Measurements from ENCODE around the gene DHRS7C.
"Not testable (repeated sequence)": the region's sequence is repeated elsewhere in the genome, so short reads cannot be mapped to it uniquely, and the experiment has no call there.

DHRS7C gene

DNA sequence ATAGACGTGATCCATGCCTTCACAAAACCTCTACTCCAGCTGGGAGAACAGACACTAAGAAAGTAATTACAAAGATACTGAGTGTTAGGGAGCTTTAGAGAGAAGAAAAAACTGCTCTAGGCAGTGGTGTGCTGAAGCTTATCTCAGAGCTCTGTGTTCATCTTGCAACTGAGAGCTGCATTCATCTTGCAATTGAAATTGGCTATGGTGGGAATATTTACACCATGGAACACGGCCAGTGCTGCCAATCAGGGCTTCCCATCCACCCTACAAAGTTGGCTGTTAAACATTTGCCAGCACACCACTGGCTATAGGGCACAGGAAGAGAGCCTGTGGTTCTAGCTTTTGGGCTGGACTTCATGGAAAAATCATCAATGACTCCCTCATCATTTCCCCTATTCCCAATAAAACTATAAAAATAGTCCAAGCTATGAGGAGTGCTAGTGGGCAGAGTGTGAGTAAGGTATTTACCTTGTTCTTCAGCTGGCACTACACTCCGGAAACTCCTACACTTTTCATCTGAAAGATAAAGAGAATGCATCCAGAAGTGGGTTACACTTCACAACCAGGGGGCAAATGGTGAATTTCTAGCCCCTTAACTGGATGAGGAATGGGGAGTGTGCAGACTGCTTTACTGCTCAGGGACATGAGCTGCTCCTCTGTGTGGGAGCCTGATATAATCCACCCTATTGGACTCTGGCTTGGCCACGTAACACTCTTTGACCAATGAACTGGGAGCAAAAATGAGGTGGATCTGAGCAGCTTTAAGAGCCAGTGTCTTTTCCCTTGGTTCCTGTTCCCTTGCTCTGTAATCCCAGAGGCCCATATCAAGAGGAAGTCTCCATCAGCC lies 18.9 kb upstream of the DHRS7C start:
- DNase-seq: no peak

DNA sequence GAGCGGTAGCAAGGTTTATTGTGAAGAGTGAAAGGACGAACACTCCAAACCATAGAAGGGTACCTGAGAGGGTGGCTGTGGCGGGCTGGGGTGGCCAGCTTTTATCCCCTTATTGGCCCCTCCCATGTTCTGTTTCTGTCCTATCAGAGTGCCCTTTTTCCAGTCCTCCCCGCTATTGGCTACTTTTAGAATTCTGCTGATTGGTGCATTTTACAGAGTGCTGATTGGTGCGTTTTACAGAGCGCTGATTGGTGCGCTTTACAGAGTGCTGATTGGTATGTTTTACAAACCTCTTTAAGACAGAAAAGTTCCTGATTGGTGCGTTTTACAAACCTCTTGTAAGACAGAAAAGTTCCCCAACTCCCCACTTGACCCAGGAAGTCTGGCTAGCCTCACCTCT lies 18.0 kb upstream of the DHRS7C start:
- no peak for DNase-seq

DNA sequence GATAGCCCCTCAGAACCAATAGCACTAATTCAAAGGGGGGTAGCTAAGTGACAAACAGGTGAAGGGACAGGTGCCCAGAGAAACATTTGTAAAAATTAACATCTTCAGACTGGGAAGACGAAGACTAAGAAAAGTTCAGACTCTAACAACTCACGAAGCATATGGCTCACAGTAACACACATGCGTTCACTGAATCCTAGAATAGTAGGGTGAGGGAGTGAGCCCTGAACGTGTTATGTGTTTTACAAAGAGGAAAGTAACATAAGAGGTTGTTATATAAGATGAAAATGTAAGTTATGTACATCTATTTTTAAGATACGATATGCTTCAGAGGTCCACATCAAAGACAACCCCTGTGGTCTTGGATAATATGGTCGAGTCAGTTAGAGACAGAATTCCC lies 15.3 kb upstream of the DHRS7C start:
- DNase-seq: no peak

DNA sequence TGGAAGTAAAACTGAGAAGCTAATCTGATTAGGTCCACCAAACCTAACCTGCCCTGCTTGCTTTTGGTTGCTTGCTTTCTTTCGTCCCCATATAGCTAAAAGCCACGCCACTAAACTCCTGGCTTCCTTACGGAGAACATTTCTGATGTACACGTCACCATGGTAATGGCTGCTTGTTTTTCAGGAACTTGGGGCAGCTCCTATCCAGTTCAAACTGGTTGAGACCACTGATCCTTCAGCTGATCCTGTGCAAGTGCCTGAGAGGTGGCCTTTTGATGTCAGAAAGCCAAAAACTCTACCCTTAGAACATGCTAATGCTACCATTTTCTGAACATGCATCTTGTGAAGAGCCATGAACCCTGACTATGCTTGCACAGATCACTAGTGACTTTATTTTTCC lies 14.4 kb upstream of the DHRS7C start:
- DNase-seq: no peak

DNA sequence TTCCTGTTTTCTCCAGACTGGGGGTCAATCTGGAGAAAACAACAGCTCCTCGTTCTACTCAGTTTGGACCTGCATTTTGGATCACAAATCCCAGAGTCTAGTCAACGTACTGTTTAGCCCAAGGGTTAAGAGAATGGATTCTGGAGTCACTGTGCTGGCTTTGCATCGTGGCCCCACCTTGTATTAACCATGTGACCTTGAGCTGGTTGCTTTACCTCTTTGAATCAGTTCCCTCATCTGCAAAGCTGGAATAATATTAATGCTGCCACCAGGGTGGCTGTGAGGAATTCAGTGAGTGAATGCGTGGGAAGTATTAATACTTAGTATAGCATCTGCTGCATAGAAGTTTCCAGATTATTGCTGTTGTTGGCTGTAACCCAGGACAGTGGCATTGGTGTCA lies 11.3 kb upstream of the DHRS7C start:
- DNase-seq: no peak

DNA sequence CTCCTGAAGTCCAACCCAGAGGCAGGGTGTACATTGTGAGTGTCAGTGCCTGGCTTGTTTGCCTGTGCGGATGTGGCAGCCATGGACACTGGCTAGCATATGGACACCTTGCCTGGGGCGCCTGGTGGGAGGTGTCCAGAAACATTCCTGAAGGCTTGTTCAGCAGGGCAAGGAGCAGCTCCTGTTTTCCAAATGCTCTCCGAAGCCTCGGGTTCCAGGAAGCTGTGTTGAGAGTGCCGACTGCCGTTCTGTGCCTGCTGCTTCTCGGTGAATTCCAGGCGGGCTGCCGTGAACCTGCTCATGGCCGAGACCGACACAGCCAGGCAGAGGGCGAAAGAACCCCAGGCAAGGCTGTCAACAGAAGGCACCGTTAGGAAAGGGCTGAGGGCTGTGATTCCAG lies 10.9 kb upstream of the DHRS7C start:
- DNase-seq: no peak

DNA sequence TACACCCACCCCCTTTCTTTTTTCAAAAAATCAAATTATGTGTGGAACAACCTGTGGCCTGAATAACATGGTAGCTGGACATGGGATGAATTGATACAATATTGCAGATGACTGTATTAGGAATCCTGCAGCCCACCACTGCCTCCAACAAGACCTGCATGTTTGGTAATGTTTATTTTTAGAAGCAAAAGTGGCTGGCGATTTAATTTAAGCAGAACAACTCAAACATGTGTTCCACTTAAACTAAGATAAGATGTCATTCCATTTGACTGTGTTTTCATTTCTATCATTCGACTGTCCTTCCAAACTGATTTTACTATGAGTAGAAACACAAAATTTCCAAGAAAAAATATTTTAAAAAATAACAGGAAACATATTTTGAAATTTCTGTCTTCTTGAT lies 10.1 kb upstream of the DHRS7C start:
- no peak for DNase-seq

DNA sequence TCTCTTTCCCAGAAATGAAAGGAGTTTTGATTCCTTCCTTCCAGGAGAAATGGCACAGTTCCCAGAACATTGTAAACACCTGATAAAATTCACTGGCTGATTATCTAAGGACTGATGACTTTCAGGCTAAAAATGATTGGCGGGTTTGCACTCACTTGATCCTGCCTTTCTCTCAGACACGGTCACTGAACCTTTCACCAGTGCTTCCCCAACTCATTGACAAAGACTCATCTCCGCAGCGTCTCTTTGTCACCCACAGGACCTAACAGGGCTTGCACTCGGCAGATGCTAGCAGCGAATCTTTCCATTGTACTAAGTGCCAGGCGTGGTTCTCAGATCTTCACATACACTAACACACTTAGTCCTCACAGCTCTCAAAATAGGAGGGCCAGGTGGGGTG lies 7.3 kb upstream of the DHRS7C start:
- no peak for DNase-seq

DNA sequence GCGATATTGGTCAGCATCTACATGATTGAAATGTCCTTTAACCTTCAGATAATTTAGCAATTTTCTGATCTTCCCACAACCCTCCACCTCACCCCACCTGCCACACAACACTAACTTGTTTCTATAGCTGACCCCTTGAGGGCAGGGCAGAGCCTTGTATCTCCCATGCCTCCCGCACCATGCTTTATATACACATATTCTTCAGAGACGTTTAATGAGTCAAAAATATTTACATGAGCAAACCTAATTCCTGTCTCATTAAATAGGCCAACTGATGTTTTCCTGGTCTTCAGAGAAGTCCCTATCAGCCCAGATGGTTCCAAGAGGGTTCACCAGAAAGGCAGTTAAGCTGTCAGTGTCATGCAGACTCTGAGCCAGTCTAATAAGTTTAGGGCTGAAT lies 6.6 kb upstream of the DHRS7C start:
- no peak for DNase-seq

DNA sequence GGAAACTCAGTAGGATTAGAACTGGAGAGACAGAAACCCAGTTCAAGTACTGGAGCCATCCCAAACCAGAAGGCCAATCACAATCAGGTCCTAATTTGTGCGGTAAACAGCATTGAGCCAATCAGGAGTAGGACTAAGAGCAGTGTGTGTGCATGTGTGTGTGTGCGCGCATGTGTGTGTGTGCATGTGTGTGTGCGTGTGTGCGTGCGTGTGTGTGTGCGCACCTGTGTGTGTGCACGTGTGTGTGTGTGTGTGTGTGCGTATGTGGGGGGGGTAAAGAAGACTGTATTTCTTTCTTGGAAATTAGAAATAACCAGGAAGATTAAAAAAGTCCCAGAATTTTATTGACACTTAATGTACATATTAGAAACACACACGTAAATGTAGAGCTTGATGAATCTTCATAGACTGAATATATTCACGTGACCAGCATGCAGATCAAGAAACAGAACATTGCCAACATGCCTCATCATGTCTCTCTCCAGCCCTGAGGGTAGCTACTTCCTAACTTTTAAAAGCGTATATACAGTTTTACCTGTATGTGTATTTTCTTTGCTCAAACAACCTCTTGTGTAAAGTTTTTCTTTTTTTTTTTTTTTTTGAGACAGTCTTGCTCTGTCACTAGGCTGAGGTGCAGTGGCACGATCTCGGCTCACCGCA lies 919 bp upstream of the DHRS7C start:
- DNase-seq: no peak

DNA sequence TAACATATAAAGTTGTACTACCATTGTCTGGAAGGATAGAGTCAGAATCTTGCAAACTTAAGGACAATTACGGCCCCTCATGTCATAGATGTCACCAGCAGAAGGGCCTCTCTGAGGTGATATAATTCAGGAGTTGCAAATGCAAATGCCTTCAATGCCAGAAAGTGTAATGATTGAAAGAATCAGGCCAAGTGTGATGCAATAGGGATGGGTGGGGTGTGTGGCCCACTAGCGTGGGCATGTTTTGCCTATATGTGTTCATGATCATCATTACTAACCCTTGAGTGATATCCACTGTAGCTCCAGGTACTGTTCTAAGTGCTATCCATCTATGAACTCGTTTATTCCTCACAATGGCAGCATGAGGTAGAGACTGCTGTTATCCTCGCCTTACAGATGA lies 1.1 kb downstream of the DHRS7C start:
- DNase-seq: no peak

DNA sequence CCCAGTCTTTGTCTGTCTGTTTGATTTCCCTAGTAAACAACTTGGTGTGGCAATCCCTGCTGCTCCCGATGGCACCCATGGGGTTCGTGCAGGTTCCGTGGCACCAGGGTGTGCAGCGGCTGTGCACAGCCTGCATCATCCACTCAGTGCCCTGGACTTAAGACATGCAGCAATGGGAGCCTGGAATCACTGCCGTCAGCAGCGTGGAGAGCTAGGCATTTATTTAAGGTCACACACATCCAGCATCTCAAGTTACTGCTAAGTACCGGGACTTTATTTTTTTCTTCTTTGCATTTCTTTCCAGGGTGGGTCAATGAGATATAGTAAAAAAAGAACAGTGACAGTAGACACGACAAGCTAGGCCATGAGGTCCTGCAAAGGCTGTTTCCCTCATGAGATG lies 2.8 kb downstream of the DHRS7C start:
- DNase-seq: no peak

DNA sequence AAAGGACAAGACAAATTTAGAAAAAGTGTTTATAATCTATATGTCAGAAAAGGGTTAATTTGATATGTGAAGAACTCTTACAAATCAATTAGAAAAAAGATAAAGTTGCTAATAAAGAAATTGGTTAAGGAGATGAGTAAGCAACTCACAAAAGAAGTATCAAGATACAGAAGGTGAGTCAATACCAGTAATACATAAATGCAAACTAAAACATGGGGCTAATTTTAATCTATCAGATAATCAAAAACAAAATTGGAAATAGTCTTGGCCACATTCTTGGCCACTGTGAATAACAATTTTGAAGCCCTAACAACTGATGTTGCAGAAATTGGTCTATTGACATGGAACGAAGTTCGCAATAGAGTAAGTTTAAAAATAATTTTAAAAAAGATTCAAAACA lies 6.8 kb downstream of the DHRS7C start:
- DNase-seq: no peak

DNA sequence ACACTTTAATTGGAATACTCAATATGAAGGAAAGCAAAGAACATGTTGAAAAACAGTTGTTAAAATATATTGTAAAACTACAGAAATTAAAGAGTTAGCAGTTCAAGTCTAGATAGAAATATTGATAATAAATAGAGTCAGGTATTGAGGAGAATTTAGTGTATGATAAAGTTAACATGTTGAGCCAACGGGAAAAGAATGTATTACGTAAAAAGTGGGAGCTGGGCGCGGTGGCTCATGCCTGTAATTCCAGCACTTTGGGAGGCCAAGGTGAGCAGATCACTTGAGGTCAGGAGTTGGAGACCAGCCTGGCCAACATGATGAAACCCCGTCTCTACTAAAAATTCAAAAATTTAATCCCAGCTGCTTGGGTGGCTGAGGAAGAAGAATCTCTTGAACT lies 7.9 kb downstream of the DHRS7C start:
- not testable (repeated sequence) for DNase-seq

DNA sequence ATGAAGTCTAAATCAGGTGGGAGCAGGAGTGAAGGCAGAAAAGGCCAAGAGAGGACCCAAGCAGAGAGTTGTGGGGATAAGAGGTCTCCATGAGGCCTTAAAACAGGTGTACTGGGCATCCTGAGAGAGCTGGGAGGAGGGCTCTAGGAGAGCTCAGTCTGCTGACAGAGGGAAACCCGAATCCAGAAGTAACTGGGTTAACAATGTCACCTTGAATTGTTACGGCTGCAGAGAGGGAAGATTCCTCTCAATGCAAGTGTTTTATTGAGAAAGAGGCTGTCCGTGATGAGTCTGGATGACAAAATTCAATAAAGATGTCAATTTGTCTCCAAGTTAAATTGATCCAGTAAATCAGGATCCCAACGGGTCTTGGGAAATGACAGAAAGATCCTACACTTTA lies 8.3 kb downstream of the DHRS7C start:
- DNase-seq: no peak

DNA sequence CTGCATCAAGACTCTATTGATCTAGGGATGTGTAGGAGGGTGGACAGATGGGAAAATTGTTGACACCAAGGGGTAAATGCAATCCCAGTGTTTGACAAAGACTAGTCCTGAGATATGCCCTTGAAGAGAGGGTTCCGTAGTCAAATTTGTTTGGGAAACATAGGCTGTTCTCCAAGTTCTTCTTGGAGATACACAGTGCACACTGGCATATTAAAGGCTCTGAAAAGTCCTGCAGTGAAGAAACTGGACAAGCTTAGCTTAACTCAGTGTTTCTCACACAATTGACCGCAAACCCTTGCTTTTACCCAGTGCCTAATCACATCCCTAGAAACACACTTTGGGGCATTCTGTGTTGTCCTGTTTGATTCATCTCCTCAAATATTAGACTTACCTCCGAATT lies 10.8 kb downstream of the DHRS7C start:
- no peak for DNase-seq

DNA sequence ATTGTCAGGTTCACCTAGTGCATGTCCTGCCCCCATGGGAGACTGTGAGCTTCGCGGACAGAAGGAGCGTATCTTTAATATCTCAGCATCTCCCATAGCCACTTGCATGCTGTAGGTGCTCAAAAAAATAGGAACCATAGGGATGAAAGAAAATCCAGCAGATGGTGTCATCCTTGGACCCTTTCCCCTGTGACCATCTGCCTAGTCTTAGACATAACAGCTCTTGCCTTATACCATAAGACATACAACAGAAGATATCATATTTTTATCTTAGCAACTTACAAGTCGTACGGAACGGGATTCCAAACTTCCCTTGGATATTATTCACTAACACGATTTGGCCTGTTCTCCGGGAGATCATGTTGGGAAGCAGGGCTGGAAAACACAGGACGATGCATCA lies 14.5 kb downstream of the DHRS7C start:
- no peak for DNase-seq

DNA sequence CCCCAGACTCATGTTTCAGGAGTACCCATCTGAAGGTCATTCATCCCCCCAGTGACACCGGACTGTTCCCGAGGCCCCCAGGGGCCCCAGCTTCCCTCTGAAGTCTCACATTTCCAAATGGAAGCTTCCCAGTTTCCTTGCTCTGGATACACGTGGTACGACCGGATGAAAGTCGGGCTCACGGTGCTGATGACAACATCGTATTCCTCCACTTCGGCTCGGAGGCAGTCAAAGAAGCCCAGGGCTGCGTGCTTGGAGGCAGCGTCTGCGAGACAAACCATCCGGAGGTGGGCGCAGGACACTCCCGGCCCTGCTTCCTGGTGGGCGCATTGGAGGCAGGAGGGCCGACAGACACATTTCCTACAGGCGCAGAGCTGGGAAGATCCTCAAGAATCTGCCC lies 18.7 kb downstream of the DHRS7C start:
- DNase-seq: no peak

DNA sequence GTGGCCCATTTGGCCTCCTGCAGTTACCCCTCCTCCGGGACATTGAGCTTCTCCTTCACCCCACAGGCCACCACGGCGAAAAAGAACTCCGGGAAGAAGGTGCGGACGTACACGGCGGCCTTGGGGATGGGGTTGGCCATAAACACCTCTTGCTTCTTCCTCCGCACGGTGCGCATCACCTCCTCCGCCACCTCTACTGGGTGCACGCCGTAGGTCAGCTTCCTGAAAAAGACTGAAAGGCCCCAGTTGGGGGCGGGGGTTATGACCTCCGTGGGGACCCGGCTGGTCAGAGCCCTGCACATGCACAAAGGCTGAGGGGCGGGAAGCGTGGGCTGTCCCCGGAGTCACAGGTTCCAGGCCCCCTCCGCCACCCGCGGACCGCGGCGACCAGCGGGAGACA lies 19.9 kb downstream of the DHRS7C start:
- DNase-seq: no peak

DNA sequence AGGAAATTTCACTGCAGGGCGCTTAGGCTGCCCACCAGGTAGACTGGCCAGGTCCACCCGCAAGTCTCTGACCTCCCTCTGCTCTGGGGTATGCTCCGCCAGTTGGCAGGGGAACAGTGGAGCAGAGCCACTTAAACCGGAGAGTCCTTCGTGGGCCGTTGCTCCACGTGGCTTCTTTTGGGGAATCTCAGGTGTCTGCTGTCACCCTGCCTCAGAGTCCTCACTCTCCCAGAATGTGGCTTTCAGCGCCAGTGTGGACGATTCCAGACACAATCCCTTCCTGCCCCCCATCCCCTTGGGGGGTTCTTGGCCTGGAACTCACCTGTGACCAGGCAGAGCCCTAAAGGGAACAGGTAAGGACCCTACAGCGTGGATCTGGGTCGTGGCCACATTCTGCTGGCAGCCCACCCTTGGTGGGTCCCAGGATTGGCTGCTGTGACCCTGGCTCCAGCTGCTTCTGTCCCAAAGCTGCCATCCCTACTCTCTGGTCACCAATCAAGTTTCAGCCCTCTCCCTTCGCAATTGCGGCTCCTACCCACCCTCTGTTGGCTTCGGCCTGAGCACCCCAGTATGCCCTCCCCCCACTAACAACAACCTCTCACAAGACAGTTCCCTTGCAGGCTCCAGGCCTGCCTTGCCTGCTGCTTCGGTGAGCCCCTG lies 22.2 kb downstream of the DHRS7C start:
- no peak for DNase-seq

DNA sequence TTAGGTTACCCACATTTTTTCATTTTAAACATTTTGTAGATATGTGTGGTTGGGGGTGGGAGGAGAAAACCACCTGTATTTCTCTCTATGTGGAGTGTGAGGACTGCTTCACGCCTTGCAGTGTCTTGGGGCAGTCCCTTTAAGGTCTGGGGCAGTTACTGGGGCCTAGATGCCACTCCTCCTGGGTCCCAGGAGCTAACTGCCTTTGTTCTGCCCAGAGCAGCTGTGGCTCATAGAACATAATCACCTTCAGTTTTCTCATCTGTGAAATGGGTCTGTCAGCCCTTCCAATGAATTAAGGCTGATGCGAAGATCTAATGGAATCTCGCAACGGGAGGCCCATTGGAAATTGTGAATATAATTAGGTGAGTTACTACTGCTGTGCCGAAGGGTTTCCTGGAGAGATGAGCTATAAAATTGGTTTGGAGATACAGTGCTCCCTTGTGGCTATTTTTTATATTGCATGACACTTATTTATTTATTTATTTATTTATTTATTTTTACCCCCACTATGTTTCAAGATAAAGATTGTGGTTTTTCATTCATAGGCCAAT lies 22.9 kb downstream of the DHRS7C start:
- no peak for DNase-seq

DNA sequence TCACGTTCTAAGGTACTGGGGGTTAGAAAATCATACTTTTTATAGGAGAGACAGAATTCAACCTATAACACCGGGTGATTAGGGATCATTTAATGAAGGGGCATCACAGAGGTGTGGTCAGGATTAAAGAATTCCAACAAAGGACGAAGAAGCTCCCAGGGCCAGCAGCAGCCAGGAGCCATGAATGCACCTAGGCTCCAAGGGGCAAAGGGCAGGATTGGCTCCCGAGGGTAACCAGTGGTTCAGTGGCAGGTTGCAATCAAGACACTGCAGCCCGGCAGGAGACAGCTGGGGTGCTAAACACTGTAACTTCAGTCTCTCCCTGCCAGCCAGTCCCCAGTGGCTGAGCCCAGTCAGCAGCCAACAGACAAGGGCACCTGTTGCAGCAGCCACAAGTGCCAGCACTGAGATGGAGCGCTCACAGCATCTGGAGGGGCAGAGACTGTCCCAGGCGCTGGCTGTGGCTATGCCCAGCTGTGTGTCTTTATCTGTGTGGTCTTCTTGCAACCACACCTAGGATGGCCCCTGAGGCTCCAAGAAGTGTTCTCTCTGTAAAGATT lies 23.9 kb downstream of the DHRS7C start:
- DNase-seq: no peak

DNA sequence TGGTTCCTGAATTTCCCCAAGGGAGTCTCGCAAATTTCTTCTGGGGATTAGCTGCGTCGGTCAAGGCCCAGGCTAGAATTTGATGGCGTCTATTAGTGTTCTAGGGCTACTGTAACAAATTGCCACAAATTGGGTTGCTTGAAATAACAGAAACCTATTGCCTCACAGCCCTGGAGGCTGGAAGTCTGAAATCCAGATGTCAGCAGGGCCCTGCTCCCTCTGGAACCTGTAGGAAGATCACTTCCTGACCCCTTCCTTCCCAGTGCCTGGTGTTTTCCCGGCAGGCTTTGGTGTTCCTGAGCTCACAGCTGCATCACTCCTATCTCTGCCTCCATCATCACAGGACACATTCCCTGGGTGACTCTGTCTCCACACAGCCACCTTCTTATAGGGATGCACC lies 24.4 kb downstream of the DHRS7C start:
- no peak for DNase-seq

DNA sequence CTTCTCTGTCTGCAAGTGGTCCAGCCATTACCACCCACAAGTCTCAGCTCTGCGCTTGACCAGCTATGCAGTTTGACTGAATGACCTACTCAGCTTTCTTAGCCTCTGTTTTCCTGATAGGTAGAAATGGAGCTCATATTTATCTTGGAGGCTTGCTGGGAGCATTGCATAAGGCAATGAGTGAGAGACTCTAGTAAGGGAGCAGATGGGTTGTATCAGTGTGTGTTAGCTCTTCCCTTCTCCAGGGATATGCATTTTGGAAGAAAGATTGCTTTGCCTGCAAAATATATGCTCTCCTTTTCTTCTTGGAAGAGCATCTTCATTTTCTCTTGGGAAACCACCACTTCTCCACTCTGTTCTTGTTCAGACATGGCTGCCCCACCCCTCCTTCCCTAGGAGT lies 26.1 kb downstream of the DHRS7C start:
- DNase-seq: no peak

Data from activated CD4-positive, alpha-beta T cell treated with anti-CD3 and anti-CD28 coated beads, Interleukin-2, amount 50 U/mL, for 4 hours (primary cell).